Neural progenitor cell (in vitro differentiated cells): ENCODE results near the gene SAMD10. TPM values are rescaled to one million over a fixed set of nuclear protein-coding genes. Genes with fewer than 3 reads are reported as not detected.
A peak's percentile ranks its signal among the peaks of the same experiment; 100 is the strongest.

ENCODE experiments used
- DNase-seq: peaks from one replicate; pipeline ENCODE4 v3.0.0-alpha.2; 2016; ENCODE audit warnings: low spot score
- H2AFZ ChIP-seq: fragments of 200-600 bp; sonication (generic); replicated peaks from 2 replicates; pipeline ENCODE4 v1.6.1; 2016; ENCODE audit warnings: antibody characterized with exemption
- H3F3A ChIP-seq: fragments of 200-600 bp; sonication (generic); 2 replicates; pipeline ENCODE4 v1.6.1; 2016; ENCODE audit warnings: antibody characterized with exemption, low read depth
- H3K27ac ChIP-seq: fragments of 200-600 bp; sonication (generic); 2 replicates; pipeline ENCODE4 v1.5.1; 2016; ENCODE audit warnings: mild to moderate bottlenecking
- H3K27me3 ChIP-seq: fragments of 200-600 bp; sonication (generic); 2 replicates; pipeline ENCODE4 v1.6.1; 2016; ENCODE audit warnings: mild to moderate bottlenecking, moderate library complexity
- H3K36me3 ChIP-seq: fragments of 200-600 bp; sonication (generic); 2 replicates; pipeline ENCODE4 v1.5.1; 2016
- H3K4me1 ChIP-seq: fragments of 200-600 bp; sonication (generic); 2 replicates; pipeline ENCODE4 v1.6.1; 2016; ENCODE audit warnings: mixed run types
- H3K4me2 ChIP-seq: fragments of 200-600 bp; sonication (generic); 2 replicates; pipeline ENCODE4 v1.6.1; 2016
- H3K4me3 ChIP-seq: fragments of 200-600 bp; sonication (generic); 2 replicates; pipeline ENCODE4 v1.5.1; 2016
- H3K79me2 ChIP-seq: fragments of 200-600 bp; sonication (generic); 2 replicates; pipeline ENCODE4 v1.6.1; 2016; ENCODE audit warnings: low read depth
- H3K9ac ChIP-seq: fragments of 200-600 bp; sonication (generic); 2 replicates; pipeline ENCODE4 v1.6.1; 2016
- H3K9me3 ChIP-seq: fragments of 200-600 bp; sonication (generic); 2 replicates; pipeline ENCODE4 v1.5.1; 2016; ENCODE audit warnings: low read depth
- H4K20me1 ChIP-seq: fragments of 200-600 bp; sonication (generic); 2 replicates; pipeline ENCODE4 v1.6.1; 2016; ENCODE audit warnings: low read depth
- H3K27ac Mint-ChIP-seq: 3 replicates; pipeline ENCODE4 v1.8.0; 2021; ENCODE audit warnings: mixed read lengths
- H3K27me3 Mint-ChIP-seq: 2 replicates; pipeline ENCODE4 v1.8.0; 2022; ENCODE audit warnings: low read depth, mild to moderate bottlenecking, inconsistent platforms, moderate library complexity, mixed read lengths; ENCODE audit not compliant: insufficient read depth
- H3K36me3 Mint-ChIP-seq: 3 replicates; pipeline ENCODE4 v1.8.0; 2021; ENCODE audit warnings: mixed read lengths
- H3K4me1 Mint-ChIP-seq: 3 replicates; pipeline ENCODE4 v1.8.0; 2021; ENCODE audit warnings: mixed read lengths
- H3K4me3 Mint-ChIP-seq: 3 replicates; pipeline ENCODE4 v1.8.0; 2021; ENCODE audit warnings: mild to moderate bottlenecking, moderate library complexity, mixed read lengths
- H3K9me3 Mint-ChIP-seq: 3 replicates; pipeline ENCODE4 v1.8.0; 2020; ENCODE audit warnings: mixed read lengths
- CTCF ChIP-seq: fragments of 200-600 bp; sonication (generic); IDR thresholded peaks from 2 replicates; pipeline ENCODE4 v1.5.1; 2017; ENCODE audit warnings: antibody characterized with exemption, mild to moderate bottlenecking
- EZH2 ChIP-seq: fragments of 200-600 bp; sonication (generic); IDR thresholded peaks from 2 replicates; pipeline ENCODE4 v1.6.1; 2017; ENCODE audit warnings: antibody characterized with exemption, mild to moderate bottlenecking, moderate library complexity
- EZH2phosphoT487 ChIP-seq: fragments of 200-600 bp; sonication (generic); IDR thresholded peaks from 2 replicates; pipeline ENCODE4 v1.6.1; 2017; ENCODE audit warnings: antibody characterized with exemption
- total RNA-seq: library from RNA; depleted of rRNA; stranded (reverse); fragments of >200 nt; gene quantifications from 2 replicates; pipeline ENCODE4 v1.2.3, GENCODE V29; 2015; ENCODE audit warnings: low replicate concordance

The SAMD10 gene
- total RNA-seq, 1 donor from 2014 or later = 0.19 TPM

GRCh38 chr20:63941282-63942081, 38.0 kb downstream of the SAMD10 start:
- Histone ChIP-seq H3K9me3 (no peaks in the 10 kb centered on the region), H3K79me2 (no peaks in the 10 kb centered on the region), H3K27me3 (no peaks in the 10 kb centered on the region), H3K9ac (no peak overlapping the region), H2AFZ (no peak overlapping the region), H4K20me1 (peaks cover 45% of the 10 kb centered on the region), H3K4me2 (peak overlapping the region; percentile 49), H3K4me3 (no peak overlapping the region), H3K27ac (no peak overlapping the region), H3F3A (peaks cover 18% of the 10 kb centered on the region), H3K36me3 (no peaks in the 10 kb centered on the region), H3K4me1 (no peaks in the 10 kb centered on the region)
- no peak for TF ChIP-seq EZH2
- TF ChIP-seq EZH2phosphoT487 = no peak
- TF ChIP-seq CTCF = no peak
- DNase-seq = peak; percentile 63
- H3K27me3 Mint-ChIP-seq = peaks cover 10% of the 10 kb centered on the region
- no peaks in the 10 kb centered on the region for H3K9me3 Mint-ChIP-seq
- H3K36me3 Mint-ChIP-seq = peaks cover 7% of the 10 kb centered on the region
- H3K27ac Mint-ChIP-seq = no peak overlapping the region
- H3K4me1 Mint-ChIP-seq = peaks cover 3% of the 10 kb centered on the region
- no peak overlapping the region for H3K4me3 Mint-ChIP-seq

DNA sequence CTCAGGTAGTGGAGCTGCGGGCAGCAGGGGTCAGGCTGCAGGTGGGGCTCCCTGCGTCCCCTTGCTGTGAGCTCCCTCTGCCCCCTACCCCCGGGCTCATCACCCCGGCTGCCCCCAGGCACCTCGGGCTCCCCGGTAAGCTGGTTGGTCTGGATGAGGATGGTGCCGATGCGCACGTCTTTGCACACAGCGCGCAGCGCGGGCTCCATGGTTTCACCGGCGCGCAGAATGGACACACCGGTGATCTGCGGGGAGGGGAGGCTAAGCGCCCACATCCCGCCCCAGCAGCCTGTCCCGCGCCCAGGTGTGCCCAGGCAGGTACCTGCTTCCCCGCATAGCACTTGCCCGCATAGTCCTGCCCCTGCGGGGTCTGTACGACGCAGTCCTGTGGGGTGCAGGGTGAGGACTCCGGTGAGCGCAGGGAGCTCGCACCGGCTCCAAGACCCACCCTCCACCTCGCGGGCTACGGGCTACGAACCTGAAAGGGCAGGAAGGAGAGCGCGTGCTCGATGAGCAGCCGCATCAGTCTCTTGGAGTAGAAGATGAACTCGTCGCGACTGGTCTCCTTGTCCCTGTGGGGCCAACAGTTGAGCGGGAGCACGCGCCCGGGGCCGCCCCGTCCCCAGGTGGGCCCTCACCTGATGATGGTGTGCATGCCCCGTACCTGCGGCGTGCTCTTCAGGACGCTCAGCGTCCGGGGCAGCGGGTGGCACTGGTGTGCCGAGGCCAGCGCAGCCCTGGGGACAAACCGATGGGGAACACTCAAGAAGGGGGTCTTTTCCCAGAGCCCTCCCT, 38.8 kb downstream of the SAMD10 start:
- H3K9me3 Mint-ChIP-seq = no peaks in the 10 kb centered on the region

DNA sequence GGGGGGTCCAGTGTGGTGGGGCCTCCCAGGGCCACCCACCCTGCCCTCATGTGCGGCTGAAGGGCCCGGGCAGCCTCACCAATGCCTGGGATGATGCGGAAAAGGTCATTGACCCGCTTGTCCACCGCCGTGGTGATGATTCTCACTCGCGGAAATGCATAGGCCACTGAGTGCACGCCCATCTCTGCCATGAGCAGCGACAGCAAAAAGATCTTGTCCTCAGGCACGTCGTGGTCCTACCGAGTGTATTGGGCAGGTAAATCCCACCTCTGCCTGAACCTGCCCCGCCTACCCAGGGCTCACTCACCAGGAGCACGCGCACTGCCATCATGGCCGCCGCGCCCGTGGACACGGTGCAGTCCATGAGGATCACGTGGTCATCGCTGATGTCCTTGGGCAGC, 39.4 kb downstream of the SAMD10 start:
- DNase-seq = no peak
- H3K36me3 ChIP-seq = no peaks in the 10 kb centered on the region
- H3K4me1 Mint-ChIP-seq = peaks cover 5% of the 10 kb centered on the region

More for the DNA sequence above, 38.8 kb downstream of the SAMD10 start:
- Histone ChIP-seq H3K4me2 (peak overlapping the region; percentile 49), H3K27me3 (no peaks in the 10 kb centered on the region), H3K27ac (no peak overlapping the region), H3K79me2 (no peaks in the 10 kb centered on the region), H2AFZ (no peak overlapping the region), H3K9ac (no peak overlapping the region), H3K36me3 (no peaks in the 10 kb centered on the region), H3K4me3 (no peak overlapping the region), H3K9me3 (no peaks in the 10 kb centered on the region), H3K4me1 (no peaks in the 10 kb centered on the region), H3F3A (peaks cover 18% of the 10 kb centered on the region), H4K20me1 (peaks cover 45% of the 10 kb centered on the region)
- no peak overlapping the region for H3K4me3 Mint-ChIP-seq
- H3K4me1 Mint-ChIP-seq = peaks cover 5% of the 10 kb centered on the region
- H3K27me3 Mint-ChIP-seq = peaks cover 9% of the 10 kb centered on the region
- no peak overlapping the region for H3K27ac Mint-ChIP-seq
- no peak for DNase-seq
- peaks cover 14% of the 10 kb centered on the region for H3K36me3 Mint-ChIP-seq
- TF ChIP-seq EZH2phosphoT487 = no peak
- TF ChIP-seq EZH2 = no peak
- no peak for TF ChIP-seq CTCF

More for the DNA sequence above, 39.4 kb downstream of the SAMD10 start:
- H3K27ac Mint-ChIP-seq = no peak overlapping the region
- no peak overlapping the region for H2AFZ ChIP-seq
- H3K4me3 ChIP-seq = no peak overlapping the region
- no peaks in the 10 kb centered on the region for H3K79me2 ChIP-seq
- TF ChIP-seq EZH2phosphoT487 = no peak
- no peak for TF ChIP-seq CTCF
- no peak for TF ChIP-seq EZH2
- no peak overlapping the region for H3K4me2 ChIP-seq
- peaks cover 48% of the 10 kb centered on the region for H4K20me1 ChIP-seq
- H3K9ac ChIP-seq = no peak overlapping the region
- H3K27ac ChIP-seq = no peak overlapping the region
- H3K36me3 Mint-ChIP-seq = peaks cover 16% of the 10 kb centered on the region
- H3K27me3 ChIP-seq = no peaks in the 10 kb centered on the region
- no peak overlapping the region for H3K4me3 Mint-ChIP-seq
- H3F3A ChIP-seq = peaks cover 18% of the 10 kb centered on the region
- no peaks in the 10 kb centered on the region for H3K9me3 ChIP-seq
- H3K27me3 Mint-ChIP-seq = peaks cover 7% of the 10 kb centered on the region
- no peaks in the 10 kb centered on the region for H3K9me3 Mint-ChIP-seq
- no peaks in the 10 kb centered on the region for H3K4me1 ChIP-seq
